Stimulated activated CD4-positive, alpha-beta T cell treated with anti-CD3 and anti-CD28 coated beads, Interleukin-12 subunit alpha, Interleukin-12 subunit beta, amount 100 ng/mL, for 4 hours (primary cell): ENCODE data around the gene USP36.

ENCODE experiments used
- DNase-seq: peaks from one replicate; pipeline ENCODE4 v3.0.0-alpha.2; 2020

USP36 gene

DNA sequence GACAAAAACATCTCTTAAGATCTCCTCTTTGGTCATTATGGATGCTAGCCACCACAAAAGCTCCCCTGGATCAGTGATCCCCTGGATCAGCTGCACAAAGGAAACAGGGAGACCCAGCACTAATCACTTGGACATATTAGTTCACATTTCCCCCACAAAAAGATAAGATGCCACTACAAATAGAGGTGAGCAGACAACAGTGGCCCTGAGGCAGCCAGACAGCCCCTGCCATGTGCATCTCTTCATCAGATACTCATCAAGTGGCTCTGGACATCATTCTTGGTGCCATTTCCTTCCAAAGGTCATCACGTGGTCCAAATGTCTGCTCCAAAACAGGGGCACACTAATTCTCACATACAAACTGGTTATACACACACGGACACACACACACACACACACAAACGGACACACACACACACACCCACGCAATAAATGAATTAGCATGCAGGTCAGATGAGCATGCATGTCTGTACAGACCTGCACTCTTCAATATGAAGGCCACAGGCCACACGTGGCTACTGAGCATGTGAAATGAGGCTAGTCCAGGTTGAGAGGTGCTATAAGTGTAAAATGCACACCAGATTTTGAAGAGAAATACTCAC is 4.1 kb downstream of the USP36 start:
- no peak for DNase-seq

DNA sequence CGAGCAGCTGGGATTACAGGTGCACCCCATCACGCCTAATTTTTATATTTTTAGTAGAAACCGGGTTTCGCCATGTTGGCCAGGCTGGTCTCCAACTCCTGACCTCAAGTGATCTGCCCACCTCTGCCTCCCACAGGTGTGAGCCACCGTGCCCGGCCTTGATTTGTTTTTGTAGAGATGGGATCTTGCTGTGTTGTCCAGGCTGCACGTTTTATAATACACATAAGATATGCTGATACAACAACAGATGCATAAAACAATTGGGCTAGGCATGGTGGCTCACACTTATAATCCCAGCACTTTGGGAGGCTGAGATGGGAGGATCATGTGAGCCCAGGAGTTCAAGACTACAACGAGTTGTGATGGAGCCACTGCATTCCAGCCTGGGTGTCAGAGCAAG is 6.0 kb downstream of the USP36 start:
- no peak for DNase-seq

DNA sequence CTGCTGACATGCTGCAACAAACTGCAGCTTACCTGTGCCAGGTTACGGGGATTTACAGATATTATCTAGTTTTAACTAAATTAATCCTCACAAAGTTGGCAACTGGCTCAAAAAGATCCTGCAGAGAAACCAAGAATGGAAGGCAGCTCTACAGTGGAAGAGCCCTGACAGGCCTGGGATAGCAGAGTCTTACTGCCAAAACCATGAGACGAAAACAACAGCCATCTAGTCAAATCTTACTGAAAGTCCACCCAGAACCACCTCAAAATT is 8.1 kb downstream of the USP36 start:
- no peak for DNase-seq

DNA sequence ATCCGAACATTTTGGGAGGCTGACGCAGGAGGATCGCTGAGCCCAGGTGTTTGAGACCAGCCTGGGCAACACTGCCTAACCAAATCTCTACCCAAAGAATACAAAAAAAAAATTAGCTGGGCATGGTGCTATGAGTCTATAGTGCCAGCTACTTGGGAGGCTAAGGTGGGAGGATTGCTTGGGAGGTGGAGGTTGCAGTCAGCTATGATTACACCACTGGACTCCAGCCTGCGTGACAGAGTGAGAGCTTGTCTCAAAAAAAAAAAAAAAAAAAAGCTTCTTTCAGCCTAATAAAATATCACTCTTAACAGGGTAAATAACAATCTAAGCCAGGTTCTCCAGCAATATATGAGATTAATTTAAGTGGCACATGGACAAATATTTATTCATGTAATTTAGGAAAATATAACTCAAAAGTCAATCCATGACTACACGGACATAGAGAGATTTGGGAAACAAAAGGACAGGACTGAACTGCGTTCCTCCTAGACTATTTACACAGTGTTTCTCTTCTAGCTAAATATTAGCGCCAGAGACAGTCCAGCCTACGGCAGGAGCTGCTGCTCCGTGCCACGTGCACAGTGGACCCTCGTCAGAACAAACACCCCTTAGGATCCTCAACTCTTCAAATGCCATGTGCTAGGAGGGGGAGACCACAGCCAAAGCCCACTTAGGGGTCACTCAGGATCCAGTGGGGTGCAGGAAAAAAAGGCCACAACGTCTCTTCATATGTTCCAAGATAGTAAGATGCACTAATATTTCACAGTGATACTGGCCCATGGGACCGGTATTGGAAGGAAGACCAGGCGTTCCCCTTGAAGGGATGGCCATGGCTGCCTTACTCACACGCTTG is 8.7 kb downstream of the USP36 start:
- DNase-seq, result no peak

GRCh38 chr17:78829477-78829876 is 11.1 kb downstream of the USP36 start:
- DNase-seq, result no peak

DNA sequence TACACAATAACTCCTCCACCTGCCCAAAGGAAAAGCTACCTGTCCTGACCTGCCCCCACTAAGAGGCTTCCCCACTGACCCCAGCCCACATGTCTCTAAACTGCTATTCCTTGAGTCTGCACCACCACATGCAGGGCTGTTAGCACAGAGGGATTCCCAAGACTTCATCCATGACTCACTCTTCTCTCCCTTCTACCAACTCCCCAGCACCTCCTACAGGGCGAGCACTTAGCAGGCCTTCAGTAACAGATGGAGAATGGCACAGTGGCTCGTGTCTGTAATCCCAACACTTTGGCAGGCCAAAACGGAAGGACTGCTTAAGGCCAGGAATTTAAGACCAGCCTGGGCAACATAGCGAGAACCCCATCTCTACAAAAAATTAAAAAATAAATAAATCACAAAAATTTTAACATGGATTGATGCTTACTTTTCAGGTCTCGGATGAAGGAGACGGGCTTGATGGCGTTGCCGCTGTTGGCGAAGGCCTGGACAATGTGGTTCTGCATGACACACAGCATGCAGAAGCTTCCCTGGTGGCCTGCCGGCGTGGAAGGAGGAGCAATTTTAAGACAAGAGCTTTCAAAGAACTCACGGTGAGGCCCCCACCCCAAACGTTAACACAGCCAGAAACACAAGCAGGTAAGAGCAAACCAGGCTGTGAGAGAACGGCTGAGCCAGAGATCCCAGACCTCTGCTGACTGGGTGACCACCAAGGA is 12.0 kb downstream of the USP36 start:
- DNase-seq, result no peak

DNA sequence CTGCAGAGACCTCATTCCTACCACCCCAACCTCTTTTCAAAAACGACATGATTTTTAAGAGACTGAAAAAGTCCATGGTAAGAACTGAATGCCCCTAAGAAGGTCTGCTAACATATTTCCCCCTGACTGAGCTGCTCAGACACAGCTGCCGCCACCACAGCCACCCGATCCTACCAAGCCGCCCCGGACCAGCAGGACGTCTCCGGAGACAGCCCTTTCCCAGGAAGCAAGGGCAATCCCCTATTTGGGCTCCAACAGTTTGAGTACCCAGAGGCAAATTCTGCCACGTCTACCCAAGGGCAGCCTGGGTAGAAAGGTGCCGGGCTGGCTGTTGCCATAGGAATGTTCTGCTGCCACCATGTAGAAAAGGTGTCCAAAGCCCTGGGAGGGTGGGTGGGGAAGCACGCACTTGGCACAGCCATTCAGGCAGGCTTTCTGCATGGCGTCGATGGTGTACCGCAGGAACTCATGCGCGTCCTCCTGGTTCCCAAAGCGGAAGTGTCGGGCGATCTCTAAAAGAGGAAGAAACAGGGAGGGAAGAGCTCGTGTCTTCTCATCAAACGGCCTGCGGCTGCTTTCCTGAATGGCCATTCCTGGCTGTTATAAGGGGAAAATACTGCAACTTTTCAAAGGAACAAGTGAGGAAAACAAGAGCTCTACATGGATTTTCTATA is 13.6 kb downstream of the USP36 start:
- no peak for DNase-seq

DNA sequence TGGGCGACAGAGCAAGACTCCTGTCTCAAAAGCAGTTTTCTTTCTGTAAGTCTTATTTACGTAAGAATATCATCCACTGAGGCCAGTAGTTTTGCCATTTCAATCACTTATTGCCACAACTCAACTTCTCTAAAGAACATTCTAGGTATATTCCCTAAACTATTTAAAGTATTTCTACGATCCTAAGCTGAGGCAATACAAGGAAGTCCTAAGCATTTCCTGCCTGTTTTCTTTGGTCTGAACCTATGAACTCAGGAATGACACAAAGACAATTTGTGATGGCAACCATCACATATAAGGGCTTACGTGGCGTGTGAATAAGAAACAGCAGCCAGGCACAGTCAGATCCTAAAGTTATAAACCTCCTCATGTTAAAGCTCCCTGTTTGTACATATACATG is 14.2 kb downstream of the USP36 start:
- no peak for DNase-seq

GRCh38 chr17:78825696-78826095 is 14.9 kb downstream of the USP36 start:
- DNase-seq, result no peak

GRCh38 chr17:78824240-78824639 is 16.4 kb downstream of the USP36 start:
- DNase-seq, result no peak

- DNase-seq, result no peak
These were observed 17.1 kb downstream of the USP36 start for GRCh38 chr17:78823282-78824046.

DNA sequence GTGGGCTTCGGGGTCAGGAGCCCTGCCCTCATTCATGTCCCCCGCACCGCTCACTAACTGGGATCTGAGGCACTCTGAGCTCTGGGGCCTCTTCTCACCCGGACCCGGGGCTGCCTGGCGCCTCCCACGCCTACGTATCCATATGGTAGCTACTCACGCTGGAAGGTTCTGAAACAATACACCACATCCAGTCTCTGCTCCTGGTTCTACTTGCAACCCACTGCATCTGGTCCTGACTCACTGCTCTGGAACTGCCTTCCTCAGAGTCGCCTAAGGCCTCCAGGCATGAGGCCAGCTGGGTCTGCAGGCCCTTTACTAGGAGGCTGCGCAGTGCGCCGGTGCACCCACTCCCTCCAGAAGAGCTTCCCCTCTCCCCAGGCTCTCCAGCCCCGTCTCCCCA is 18.1 kb downstream of the USP36 start:
- DNase-seq, result no peak

DNA sequence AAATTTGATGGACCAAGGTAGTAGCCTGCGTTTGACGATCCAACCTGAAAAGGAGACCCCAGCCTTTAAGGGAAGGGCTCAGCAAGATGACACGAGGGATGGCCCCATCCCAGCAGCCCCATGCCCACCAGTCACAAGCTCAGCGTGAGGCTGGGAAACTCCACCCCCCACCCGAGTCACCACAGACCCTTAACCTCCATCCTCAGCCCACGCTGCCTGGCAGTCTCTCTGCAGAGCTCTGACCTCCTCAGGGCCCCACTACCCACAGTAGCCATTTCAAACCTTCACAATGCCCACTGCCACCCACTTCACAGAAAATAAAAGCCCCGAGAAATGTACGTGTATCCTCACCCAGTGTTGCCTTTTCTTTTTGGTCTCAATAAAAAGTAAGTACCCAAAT is 18.7 kb downstream of the USP36 start:
- DNase-seq, result no peak

GRCh38 chr17:78820841-78821240 is 19.8 kb downstream of the USP36 start:
- no peak for DNase-seq

- no peak for DNase-seq
These were observed 20.5 kb downstream of the USP36 start for GRCh38 chr17:78819806-78820792.

GRCh38 chr17:78819402-78819801 is 21.2 kb downstream of the USP36 start:
- no peak for DNase-seq

GRCh38 chr17:78818932-78819331 is 21.7 kb downstream of the USP36 start:
- DNase-seq, result no peak

DNA sequence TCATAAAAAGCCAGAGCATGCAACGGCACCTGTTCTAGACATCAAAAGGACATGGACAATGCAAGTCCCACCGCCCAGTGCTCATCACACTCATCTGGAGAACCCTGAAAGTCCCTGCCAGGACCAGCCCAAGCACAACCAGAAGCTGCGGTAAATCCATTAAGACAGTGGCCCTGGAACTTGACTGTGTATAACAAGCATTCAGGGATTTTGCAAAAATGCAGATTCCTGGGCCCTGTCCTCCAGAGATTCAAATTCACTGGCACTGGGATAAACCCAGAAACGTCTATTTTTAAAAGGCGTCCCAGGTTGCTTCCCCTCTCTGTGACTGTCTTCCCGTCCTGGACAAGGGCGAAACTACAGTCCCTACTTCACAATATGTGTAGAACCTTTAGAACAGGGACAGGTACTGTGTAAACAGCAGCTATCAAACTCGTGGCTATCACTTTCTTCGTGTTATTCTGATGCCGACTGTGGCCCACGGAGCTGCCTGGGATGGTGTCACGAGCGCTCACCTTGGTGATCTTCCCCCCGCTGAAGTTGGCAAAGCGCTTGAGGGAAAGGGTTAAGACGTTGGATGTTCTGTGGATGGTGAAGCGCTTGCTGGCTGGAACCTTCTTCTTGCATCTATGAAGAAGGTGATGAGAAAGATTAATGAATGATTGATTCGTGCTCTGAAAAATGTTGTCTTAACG is 22.3 kb downstream of the USP36 start:
- no peak for DNase-seq

DNA sequence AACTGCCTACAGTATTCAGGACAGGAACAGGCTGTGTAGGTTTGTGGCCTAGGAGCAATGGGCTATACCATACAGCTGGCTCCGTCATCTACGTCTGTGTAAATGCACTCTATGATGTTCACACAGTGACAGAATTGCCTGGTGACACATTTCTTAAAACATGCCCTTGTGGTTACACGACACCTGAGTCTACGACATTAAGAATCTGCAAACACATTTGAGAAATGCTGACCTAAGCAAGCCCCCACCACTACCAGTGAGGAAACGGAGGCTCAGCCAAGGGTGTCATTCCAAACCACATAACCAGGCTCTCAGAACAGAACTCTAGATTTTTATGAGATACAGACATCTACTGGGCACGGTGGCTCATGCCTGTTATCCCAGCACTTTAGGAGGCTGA is 23.5 kb downstream of the USP36 start:
- DNase-seq, result peak; percentile 32

DNA sequence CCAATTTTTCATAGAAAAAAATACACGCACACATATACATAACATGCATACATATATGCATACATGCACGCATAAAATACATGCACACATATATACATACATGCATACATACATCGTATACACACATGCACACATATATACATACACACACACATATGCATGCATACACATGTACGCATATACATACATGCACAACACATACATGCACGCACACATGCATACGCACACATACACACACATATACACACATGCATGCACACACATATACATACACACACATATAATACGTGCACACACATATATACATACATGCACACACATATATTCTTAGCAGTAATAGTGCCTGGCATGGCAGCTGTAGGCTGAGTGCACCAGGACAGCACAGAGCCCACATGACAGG is 24.9 kb downstream of the USP36 start:
- no peak for DNase-seq

DNA sequence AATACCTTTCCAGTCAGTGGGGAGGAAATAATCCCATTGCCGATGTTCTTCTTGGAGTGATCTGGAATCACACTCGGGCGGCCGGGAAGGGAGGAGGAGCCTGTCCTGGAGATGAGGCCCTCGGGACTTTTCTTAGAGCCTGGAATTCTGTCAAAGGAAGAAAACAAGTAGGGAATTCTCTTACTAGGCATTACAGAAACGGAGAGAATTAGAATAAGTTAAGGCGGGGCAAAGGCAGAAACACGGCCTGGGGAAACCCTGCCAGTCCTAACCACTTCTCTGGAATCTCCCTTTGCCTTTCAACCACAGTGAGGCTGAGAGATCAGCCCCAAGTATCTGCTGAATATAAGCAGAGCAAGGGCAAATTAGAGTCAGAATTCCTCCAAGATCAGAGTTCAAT is 27.8 kb downstream of the USP36 start:
- no peak for DNase-seq
